HG02981 (cell line): ENCODE results near the gene GNPTAB.
A peak's percentile ranks its signal among the peaks of the same experiment; 100 is the strongest.
"Not testable (repeated sequence)": the region's sequence is repeated elsewhere in the genome, so short reads cannot be mapped to it uniquely, and the experiment has no call there.

ENCODE experiments used
- ATAC-seq: cut with Tn5 transposase; IDR thresholded peaks from one replicate; pipeline ENCODE4 v1.9.1; 2021; ENCODE audit warnings: mild to moderate bottlenecking, moderate library complexity; ENCODE audit not compliant: unreplicated experiment

The GNPTAB gene

GRCh38 chr12:101830367-101831325 lies at the start of gene GNPTAB:
Gene GNPTAB (minus strand): TSS chr12:101830959. CDS start chr12:101830675, 284 bp downstream.
- ATAC-seq: peak; percentile 94

- no peak for ATAC-seq
These were observed 47.6 kb upstream of the GNPTAB start for GRCh38 chr12:101878243-101878821.

GRCh38 chr12:101877806-101878242 lies 47.1 kb upstream of the GNPTAB start:
- ATAC-seq: peak; percentile 16

GRCh38 chr12:101876861-101877805 lies 46.4 kb upstream of the GNPTAB start, which contains the start of gene DRAM1:
Gene DRAM1 (plus strand): TSS chr12:101877580. CDS start chr12:101877790, 210 bp downstream.
- peak; percentile 85 for ATAC-seq

GRCh38 chr12:101876322-101876860 lies 45.6 kb upstream of the GNPTAB start:
- ATAC-seq: no peak

GRCh38 chr12:101875162-101875561 lies 44.4 kb upstream of the GNPTAB start:
- ATAC-seq: no peak

GRCh38 chr12:101870925-101871324 lies 40.2 kb upstream of the GNPTAB start:
- no peak for ATAC-seq

GRCh38 chr12:101867619-101868018 lies 36.9 kb upstream of the GNPTAB start:
- ATAC-seq: not testable (repeated sequence)

- ATAC-seq: no peak
These were observed 36.0 kb upstream of the GNPTAB start for GRCh38 chr12:101866615-101867373.

- no peak for ATAC-seq
These were observed 33.2 kb upstream of the GNPTAB start for GRCh38 chr12:101863981-101864380.

- no peak for ATAC-seq
These were observed 31.5 kb upstream of the GNPTAB start for GRCh38 chr12:101862245-101862644.

GRCh38 chr12:101861688-101862087 lies 30.9 kb upstream of the GNPTAB start:
- ATAC-seq: not testable (repeated sequence)

GRCh38 chr12:101859664-101860607 lies 29.2 kb upstream of the GNPTAB start:
- no peak for ATAC-seq

GRCh38 chr12:101858361-101858760 lies 27.6 kb upstream of the GNPTAB start:
- no peak for ATAC-seq

- ATAC-seq: peak; percentile 60
These were observed 26.3 kb upstream of the GNPTAB start for GRCh38 chr12:101857043-101857558.

GRCh38 chr12:101856614-101857013 lies 25.9 kb upstream of the GNPTAB start:
- peak; percentile 5 for ATAC-seq

- no peak for ATAC-seq
These were observed 25.2 kb upstream of the GNPTAB start for GRCh38 chr12:101855976-101856375.

- ATAC-seq: no peak
These were observed 24.7 kb upstream of the GNPTAB start for GRCh38 chr12:101855364-101855884.
